Myocyte (in vitro differentiated cells): ENCODE data around the gene RANGAP1. TPM values are rescaled to one million over a fixed set of nuclear protein-coding genes. Genes with fewer than 3 reads are reported as not detected.
"Not testable (repeated sequence)": the region's sequence is repeated elsewhere in the genome, so short reads cannot be mapped to it uniquely, and the experiment has no call there.

ENCODE experiments used
- DNase-seq: peaks from one replicate; pipeline ENCODE4 v3.0.0-alpha.2; 2012; ENCODE audit warnings: low read depth
- total RNA-seq: library from RNA; depleted of rRNA; stranded (reverse); fragments of >200 nt; gene quantifications from 2 replicates; pipeline ENCODE4 v1.2.3, GENCODE V29; 2014

RANGAP1 gene
- total RNA-seq, 1 donor from 2014 or later: 58.5 TPM

GRCh38 chr22:41261541-41262249 lies 24.3 kb downstream of the RANGAP1 start:
- no peak for DNase-seq

GRCh38 chr22:41260871-41261270 lies 25.1 kb downstream of the RANGAP1 start:
- DNase-seq: no peak

- not testable (repeated sequence) for DNase-seq
Measured at GRCh38 chr22:41259756-41260155, 26.2 kb downstream of the RANGAP1 start.

GRCh38 chr22:41257696-41258095 lies 28.3 kb downstream of the RANGAP1 start:
- no peak for DNase-seq

- DNase-seq: peak; percentile 55
Measured at GRCh38 chr22:41256254-41257253, 29.4 kb downstream of the RANGAP1 start.

- no peak for DNase-seq
Measured at GRCh38 chr22:41254230-41254629, 31.8 kb downstream of the RANGAP1 start.

GRCh38 chr22:41252365-41252764 lies 33.6 kb downstream of the RANGAP1 start:
- no peak for DNase-seq

GRCh38 chr22:41250127-41250526 lies 35.9 kb downstream of the RANGAP1 start:
- no peak for DNase-seq

GRCh38 chr22:41249442-41249841 lies 36.5 kb downstream of the RANGAP1 start:
- no peak for DNase-seq

GRCh38 chr22:41248758-41249157 lies 37.2 kb downstream of the RANGAP1 start:
- no peak for DNase-seq

- DNase-seq: no peak
Measured at GRCh38 chr22:41248314-41248713, 37.7 kb downstream of the RANGAP1 start.

GRCh38 chr22:41247703-41248102 lies 38.3 kb downstream of the RANGAP1 start:
- DNase-seq: no peak

- DNase-seq: no peak
Measured at GRCh38 chr22:41245917-41246499, 40.0 kb downstream of the RANGAP1 start.

- no peak for DNase-seq
Measured at GRCh38 chr22:41243361-41243760, 42.6 kb downstream of the RANGAP1 start.

- peak; percentile 61 for DNase-seq
Measured at GRCh38 chr22:41242396-41243117, 43.4 kb downstream of the RANGAP1 start.

- no peak for DNase-seq
Measured at GRCh38 chr22:41241133-41241676, 44.8 kb downstream of the RANGAP1 start.

GRCh38 chr22:41240377-41241132 lies 45.4 kb downstream of the RANGAP1 start, which contains the start of gene CHADL:
Gene CHADL, minus strand, starts transcription at chr22:41240931. Its CDS starts 50 bp downstream, at chr22:41240881.
- DNase-seq: peak; percentile 53

- no peak for DNase-seq
Measured at GRCh38 chr22:41239443-41240128, 46.4 kb downstream of the RANGAP1 start.
